ENCODE results near the gene PDIK1L.

The PDIK1L gene

GRCh38 chr1:26111530-26112406 lies at the start of gene PDIK1L:
Gene PDIK1L (plus strand): TSS chr1:26111824. CDS start chr1:26114309, 2,485 bp downstream.
- peak; percentile 92 for DNase-seq (ENCODE audit: low read depth in 2 of 2)

- no peak for DNase-seq (ENCODE audit: low read depth in 2 of 2)
These were observed 47.1 kb upstream of the PDIK1L start for GRCh38 chr1:26064553-26064952.

DNA sequence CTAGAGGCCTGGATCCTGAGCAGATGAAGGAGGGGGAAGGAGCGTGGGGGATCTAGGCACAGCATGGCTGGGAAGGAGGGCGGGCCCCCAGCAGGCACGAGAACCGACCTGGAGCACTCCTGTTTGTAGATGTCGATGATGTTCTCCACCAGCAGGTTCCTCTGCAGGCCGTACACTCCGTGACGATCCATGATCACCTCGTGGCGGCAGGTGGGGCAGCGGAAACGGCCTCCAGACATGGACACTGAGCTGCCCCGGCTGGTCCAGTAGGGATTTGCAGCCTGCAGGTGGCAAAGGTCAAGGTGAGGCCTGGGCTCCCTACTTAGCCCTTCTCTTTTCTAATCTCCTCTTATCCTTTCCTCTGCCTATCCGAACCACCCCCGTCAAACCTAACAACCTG lies 45.5 kb upstream of the PDIK1L start:
- no peak for DNase-seq (ENCODE audit: low read depth in 2 of 2)

- DNase-seq (ENCODE audit: low read depth in 2 of 2), result no peak
These were observed 44.8 kb upstream of the PDIK1L start for GRCh38 chr1:26066857-26067256.

GRCh38 chr1:26067432-26067911 lies 44.2 kb upstream of the PDIK1L start, which contains the start of gene TRIM63:
Gene TRIM63 (minus strand): TSS chr1:26067630. CDS start chr1:26067494, 136 bp downstream.
- DNase-seq (ENCODE audit: low read depth in 2 of 2), result no peak

GRCh38 chr1:26069941-26070295 lies 41.7 kb upstream of the PDIK1L start:
- no peak for DNase-seq (ENCODE audit: low read depth in 2 of 2)

DNA sequence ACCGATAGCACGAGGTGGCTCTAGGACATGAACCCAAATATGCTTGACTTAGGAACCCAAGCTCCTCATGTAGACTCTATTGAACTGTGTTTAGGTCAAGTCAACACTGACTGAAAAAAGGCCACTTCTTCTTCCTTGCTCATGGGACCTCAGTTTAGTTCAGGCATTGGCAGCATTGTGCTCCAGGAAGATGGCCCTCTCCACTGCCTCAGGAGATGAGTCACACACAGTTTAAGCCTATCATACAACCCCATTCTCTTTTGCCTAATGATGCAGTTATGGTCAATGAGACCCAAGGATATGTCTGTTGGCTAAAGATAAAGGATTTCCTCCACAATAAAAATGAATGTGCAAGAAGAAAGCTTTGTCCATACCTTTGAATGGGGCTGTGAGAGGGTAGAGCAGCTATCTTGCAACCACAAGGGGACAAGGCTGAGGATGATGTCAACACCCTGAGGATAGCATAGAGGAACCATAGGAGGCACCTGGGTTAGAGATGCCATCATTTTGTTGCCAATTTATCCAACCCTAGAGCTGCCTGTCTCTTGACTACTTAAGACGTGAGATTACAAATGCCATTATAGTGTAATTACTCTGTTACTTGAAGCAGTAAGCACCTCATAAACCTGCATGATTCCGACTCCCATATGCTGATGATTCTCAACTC lies 41.2 kb upstream of the PDIK1L start:
- no peak for DNase-seq (ENCODE audit: low read depth in 2 of 2)

- no peak for DNase-seq (ENCODE audit: low read depth in 2 of 2)
These were observed 40.7 kb upstream of the PDIK1L start for GRCh38 chr1:26070963-26071342.

GRCh38 chr1:26072305-26072704 lies 39.3 kb upstream of the PDIK1L start:
- no peak for DNase-seq (ENCODE audit: low read depth in 2 of 2)

GRCh38 chr1:26075421-26076144 lies 36.0 kb upstream of the PDIK1L start:
- DNase-seq (ENCODE audit: low read depth in 2 of 2), result no peak

DNA sequence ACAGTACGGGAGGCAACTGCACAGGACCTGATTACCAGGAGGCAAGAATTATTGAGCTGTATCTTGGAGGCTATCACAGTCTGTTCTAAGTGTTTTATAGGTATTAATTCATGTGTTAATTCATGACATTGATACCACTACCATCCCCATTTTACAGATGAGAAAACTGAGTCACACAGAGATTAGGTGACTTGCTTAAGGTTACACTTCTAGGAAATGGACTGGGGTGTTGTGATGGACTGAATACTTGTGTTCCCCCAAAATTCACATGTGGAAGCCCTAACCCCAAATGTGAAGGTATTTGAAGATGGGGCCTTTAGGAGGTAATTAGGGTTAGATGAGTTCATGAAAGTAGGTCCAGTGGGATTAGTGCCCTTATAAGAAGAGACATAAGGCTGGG lies 34.1 kb upstream of the PDIK1L start:
- DNase-seq (ENCODE audit: low read depth in 2 of 2), result no peak

DNA sequence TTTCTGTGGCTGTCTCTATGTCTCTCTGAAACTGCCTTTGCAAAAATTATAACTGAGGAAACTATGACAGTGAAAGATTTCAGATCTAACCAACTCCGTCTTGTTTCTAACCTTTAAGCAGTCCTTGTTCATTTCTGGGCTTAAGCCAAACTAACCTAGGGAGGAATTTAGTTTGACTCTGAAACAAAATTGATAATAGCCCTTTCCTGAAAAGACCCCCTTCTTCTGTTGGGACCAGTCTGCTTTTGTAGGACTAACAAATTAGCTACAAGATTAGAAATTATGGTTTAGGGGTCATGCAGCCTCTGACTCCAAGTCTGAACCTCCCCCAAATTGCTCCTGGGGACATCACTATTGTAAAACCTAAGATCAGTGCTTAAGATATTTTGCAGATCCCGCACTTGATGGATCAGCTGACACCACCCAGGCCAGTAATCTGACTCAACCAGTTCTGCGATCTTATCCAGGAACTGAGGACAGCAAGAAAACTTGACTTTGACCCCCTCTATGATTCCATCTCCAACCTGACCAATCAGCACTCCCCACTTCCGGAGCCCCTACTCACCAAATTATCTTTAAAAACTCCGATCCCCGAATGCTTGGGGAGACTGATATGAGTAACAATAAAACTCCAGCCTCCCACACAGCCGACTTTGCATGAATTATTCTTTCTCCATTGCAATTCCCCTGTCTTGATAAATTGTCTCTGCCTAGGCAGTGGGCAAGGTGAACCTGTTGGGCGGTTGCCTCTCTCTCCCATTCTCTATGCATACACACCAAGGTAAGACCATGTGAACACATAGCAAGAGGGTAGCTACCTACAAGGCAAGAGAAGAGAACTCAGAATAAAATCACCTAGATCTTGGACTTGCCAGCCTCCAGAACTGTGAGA lies 33.1 kb upstream of the PDIK1L start:
- no peak for DNase-seq (ENCODE audit: low read depth in 2 of 2)

DNA sequence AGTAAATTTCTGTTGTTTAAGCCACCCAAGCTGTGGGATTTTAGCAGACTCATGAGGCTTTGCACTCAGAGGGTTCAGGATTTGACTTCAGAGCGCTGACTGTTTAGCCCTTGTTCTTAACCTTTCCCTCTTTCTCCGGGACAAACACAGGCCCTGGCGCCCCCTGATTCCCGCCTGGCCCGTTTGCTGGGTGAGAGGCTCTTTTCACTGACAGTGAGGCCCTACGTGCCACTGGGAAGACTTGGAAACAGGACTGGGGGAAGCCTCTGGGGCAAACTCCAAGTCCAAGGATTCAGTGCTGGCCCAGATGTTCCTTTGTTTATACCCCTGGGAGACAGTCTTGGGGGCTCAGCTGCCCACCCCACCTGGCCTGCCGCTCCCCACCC lies 32.5 kb upstream of the PDIK1L start:
- DNase-seq (ENCODE audit: low read depth in 2 of 2), result no peak

DNA sequence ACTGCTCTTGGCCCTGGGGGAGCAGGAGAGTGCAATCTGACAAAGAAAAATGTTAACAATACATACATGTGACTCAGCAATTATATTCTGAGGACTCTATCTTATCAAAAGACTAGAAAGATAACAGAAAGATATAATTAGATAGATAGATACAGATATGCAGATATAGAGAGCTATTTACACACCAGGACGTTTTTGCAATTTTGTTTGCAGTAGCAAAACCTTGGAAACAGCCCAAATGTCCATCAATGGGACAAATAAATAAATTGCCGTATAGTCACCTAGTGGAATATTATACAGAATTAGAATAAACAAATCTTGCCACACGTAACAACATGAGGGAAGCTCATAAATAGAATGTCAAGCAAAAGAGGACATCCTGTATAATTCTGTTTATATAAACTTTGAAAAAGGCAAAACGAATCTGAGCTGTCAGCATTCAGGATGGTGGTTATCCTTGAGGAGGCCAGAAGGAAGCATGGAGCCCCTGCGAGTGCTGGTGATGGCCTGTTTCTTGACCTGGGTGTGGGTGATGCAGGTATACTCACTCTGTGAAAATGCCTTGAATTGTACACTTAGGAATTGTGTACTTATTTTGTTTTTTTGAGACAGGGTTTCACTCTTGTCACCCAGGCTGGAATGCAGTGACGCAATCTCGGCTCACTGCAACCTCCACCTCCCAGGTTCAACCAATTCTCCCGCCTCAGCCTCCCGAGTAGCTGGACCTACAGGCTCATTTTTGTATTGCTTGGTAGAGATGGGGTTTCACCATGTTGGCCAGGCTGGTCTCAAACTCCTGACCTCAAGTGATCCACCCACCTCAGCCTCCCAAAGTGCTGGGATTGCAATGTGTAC lies 31.4 kb upstream of the PDIK1L start:
- no peak for DNase-seq (ENCODE audit: low read depth in 2 of 2)

GRCh38 chr1:26081267-26082019 lies 30.2 kb upstream of the PDIK1L start:
- DNase-seq (ENCODE audit: low read depth in 2 of 2), result no peak

GRCh38 chr1:26082020-26082350 lies 29.6 kb upstream of the PDIK1L start:
- no peak for DNase-seq (ENCODE audit: low read depth in 2 of 2)

DNA sequence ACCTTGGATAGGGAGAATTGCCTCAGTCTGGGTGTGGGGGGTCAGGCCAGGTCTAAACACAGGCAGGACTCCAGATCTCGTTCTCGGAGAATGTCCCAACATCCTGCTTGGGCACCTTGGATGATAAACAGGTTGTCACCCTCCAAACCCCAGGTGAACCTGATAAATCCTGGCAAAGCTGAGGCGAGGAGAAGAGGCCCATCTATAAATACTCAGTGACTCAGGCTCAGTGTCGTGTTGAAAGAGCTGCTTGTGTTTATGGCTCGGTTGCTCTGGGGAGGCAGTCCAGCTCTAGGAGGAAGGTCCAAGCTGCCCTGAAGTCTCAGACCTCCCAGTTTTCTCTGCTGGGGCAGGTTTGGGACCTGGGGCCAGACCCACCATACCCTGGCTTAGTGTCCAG lies 28.4 kb upstream of the PDIK1L start:
- DNase-seq (ENCODE audit: low read depth in 2 of 2), result no peak

- DNase-seq (ENCODE audit: low read depth in 2 of 2), result no peak
These were observed 27.5 kb upstream of the PDIK1L start for GRCh38 chr1:26084091-26084561.

GRCh38 chr1:26084844-26085243 lies 26.8 kb upstream of the PDIK1L start:
- DNase-seq (ENCODE audit: low read depth in 2 of 2), result no peak

DNA sequence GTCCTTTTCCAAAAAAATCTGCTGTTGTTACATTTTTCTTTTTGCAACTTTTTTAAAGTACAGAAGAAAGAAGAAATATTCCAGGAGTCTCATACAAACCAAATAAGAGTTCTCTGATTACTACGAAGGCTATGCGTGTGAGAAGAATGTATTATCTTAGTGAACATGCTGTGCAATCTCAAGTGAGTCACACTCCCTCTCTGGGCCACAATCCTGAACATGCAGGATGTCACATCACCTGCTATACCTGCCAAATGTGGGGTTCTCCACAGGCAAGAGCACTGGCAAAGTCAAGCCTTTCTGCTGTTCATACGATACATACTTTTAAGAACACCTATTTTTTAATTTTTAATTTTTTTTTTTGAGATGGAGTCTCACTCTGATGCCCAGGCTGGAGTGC lies 22.5 kb upstream of the PDIK1L start:
- no peak for DNase-seq (ENCODE audit: low read depth in 2 of 2)

Data from stimulated activated CD8-positive, alpha-beta memory T cell treated with anti-CD3 and anti-CD28 coated beads, Interleukin-7, amount 100 ng/mL, for 1 hour (primary cell).